Forelimb muscle (tissue), 1 donor: Measurements from ENCODE around the gene NCOA4. TPM values are rescaled to one million over a fixed set of nuclear protein-coding genes. Genes with fewer than 3 reads are reported as not detected.
"Not testable (repeated sequence)": the region's sequence is repeated elsewhere in the genome, so short reads cannot be mapped to it uniquely, and the experiment has no call there.

Experiments used
- DNase-seq: peaks from one replicate; pipeline ENCODE4 v3.0.0-alpha.2; 2013; ENCODE audit warnings: low read depth
- polyA plus RNA-seq: library from polyadenylated mRNA; unstranded; fragments of 120-200 nt; gene quantifications from one replicate; pipeline ENCODE4 v1.2.1, GENCODE V29; 2013; ENCODE audit not compliant: insufficient read length

Gene NCOA4
- polyA plus RNA-seq, 1 donor, result 124 TPM

GRCh38 chr10:46020344-46020657 is 10.1 kb downstream of the NCOA4 start:
- no peak for DNase-seq

GRCh38 chr10:46019569-46020343 is 10.7 kb downstream of the NCOA4 start:
- no peak for DNase-seq

- no peak for DNase-seq
These were observed 11.3 kb downstream of the NCOA4 start for GRCh38 chr10:46019177-46019528.

GRCh38 chr10:46018453-46019176 is 11.8 kb downstream of the NCOA4 start:
- DNase-seq, result no peak

- DNase-seq, result no peak
These were observed 12.7 kb downstream of the NCOA4 start for GRCh38 chr10:46017733-46018132.

GRCh38 chr10:46016811-46017210 is 13.6 kb downstream of the NCOA4 start:
- no peak for DNase-seq

GRCh38 chr10:46016190-46016589 is 14.2 kb downstream of the NCOA4 start:
- DNase-seq, result no peak

GRCh38 chr10:46014683-46015405 is 15.6 kb downstream of the NCOA4 start:
- no peak for DNase-seq

GRCh38 chr10:46014206-46014605 is 16.2 kb downstream of the NCOA4 start:
- no peak for DNase-seq

GRCh38 chr10:46012746-46013145 is 17.7 kb downstream of the NCOA4 start:
- no peak for DNase-seq

GRCh38 chr10:46006219-46006618 is 24.2 kb downstream of the NCOA4 start:
- DNase-seq, result no peak

GRCh38 chr10:46005383-46005782 is 25.0 kb downstream of the NCOA4 start:
- no peak for DNase-seq

GRCh38 chr10:46004963-46005362 is 25.5 kb downstream of the NCOA4 start:
- no peak for DNase-seq

GRCh38 chr10:46002916-46003693 is 27.3 kb downstream of the NCOA4 start:
- no peak for DNase-seq

- not testable (repeated sequence) for DNase-seq
These were observed 28.2 kb downstream of the NCOA4 start for GRCh38 chr10:46002189-46002687.

GRCh38 chr10:46001187-46001756 is 29.2 kb downstream of the NCOA4 start:
- DNase-seq, result no peak

GRCh38 chr10:46000538-46000937 is 29.9 kb downstream of the NCOA4 start:
- DNase-seq, result no peak

GRCh38 chr10:45999955-46000354 is 30.5 kb downstream of the NCOA4 start:
- not testable (repeated sequence) for DNase-seq

GRCh38 chr10:45997994-45998763 is 32.2 kb downstream of the NCOA4 start:
- no peak for DNase-seq

- no peak for DNase-seq
These were observed 32.9 kb downstream of the NCOA4 start for GRCh38 chr10:45997557-45997956.

- not testable (repeated sequence) for DNase-seq
These were observed 44.8 kb downstream of the NCOA4 start for GRCh38 chr10:45985590-45985989.
